GM08714 (cell line): ENCODE results near the gene DGUOK.

ENCODE experiments used
- H3K4me3 ChIP-seq: fragments of 200-500 bp; sonication (Bioruptor generic); 2 replicates; pipeline ENCODE4 v1.5.1; 2014; ENCODE audit warnings: mild to moderate bottlenecking, low read length, inconsistent platforms
- ZNF274 ChIP-seq: IDR thresholded peaks from 2 replicates; pipeline ENCODE4 v1.6.1; 2012; ENCODE audit warnings: mild to moderate bottlenecking, low read depth, low read length

Gene DGUOK

GRCh38 chr2:74003494-74004211, 77.0 kb downstream of the DGUOK start:
- TF ChIP-seq ZNF274: no peak
- H3K4me3 ChIP-seq: no peak overlapping the region

- H3K4me3 ChIP-seq: no peak overlapping the region
- no peak for TF ChIP-seq ZNF274
These were observed 77.8 kb downstream of the DGUOK start for GRCh38 chr2:74004212-74005182.

GRCh38 chr2:74005786-74006185, 79.1 kb downstream of the DGUOK start:
- no peak overlapping the region for H3K4me3 ChIP-seq

GRCh38 chr2:74006459-74006858, 79.8 kb downstream of the DGUOK start:
- TF ChIP-seq ZNF274: no peak
- no peak overlapping the region for H3K4me3 ChIP-seq

More at GRCh38 chr2:74005786-74006185, 79.1 kb downstream of the DGUOK start:
- no peak for TF ChIP-seq ZNF274

GRCh38 chr2:74007121-74007520, 80.4 kb downstream of the DGUOK start:
- TF ChIP-seq ZNF274: no peak
- no peak overlapping the region for H3K4me3 ChIP-seq

- no peak overlapping the region for H3K4me3 ChIP-seq
- TF ChIP-seq ZNF274: no peak
These were observed 81.0 kb downstream of the DGUOK start for GRCh38 chr2:74007711-74008110.
